Activated T-cell treated with anti-CD3 and anti-CD28 coated beads, Interleukin-2, amount 50 U/mL, for 1 hour (primary cell): ENCODE measurements around the gene CD27.
A peak's percentile ranks its signal among the peaks of the same experiment; 100 is the strongest.
"Not testable (repeated sequence)": the region's sequence is repeated elsewhere in the genome, so short reads cannot be mapped to it uniquely, and the experiment has no call there.

Source experiments
- DNase-seq: peaks from one replicate; pipeline ENCODE4 v3.0.0-alpha.2; 2020

Gene CD27

DNA sequence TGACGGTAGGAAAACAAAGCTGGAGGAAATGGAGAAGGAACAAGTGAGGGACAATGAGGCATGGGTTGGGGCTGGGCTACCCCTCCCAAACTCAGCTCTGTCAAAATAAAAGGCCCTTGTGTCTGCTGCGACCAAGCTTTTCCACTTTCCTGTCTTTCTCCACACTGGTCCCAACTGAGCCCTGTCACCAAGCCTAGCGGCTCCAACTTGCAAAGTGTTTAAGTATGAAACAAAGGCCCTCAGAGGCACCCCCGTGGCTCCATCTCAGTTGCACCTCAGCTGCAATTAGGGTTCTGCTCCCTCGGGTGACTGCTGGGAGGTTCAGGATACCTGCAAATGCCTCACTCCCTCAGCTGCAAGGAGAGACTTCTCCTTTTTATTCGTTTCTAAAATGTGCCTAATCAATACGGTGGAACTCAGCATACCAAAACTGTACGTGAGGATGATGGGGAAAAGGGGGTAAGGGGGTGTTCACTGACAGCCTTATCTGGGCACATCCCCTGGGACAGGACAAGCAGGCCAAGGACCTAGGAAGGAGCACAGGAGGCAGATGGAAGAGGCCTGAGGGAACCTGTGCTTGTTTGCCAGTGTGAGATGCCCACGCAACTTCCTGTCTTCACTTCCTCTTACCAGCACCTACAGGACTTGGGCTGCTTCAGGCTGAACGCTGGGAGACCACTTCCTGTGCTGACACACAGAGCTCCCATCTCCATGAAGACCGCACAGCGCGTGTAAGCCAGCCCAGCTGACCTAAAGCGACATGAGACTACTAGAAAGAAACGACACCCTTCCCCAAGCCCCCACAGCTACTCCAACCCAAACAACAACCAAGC lies 16.9 kb downstream of the CD27 start:
- DNase-seq, result peak; percentile 75

DNA sequence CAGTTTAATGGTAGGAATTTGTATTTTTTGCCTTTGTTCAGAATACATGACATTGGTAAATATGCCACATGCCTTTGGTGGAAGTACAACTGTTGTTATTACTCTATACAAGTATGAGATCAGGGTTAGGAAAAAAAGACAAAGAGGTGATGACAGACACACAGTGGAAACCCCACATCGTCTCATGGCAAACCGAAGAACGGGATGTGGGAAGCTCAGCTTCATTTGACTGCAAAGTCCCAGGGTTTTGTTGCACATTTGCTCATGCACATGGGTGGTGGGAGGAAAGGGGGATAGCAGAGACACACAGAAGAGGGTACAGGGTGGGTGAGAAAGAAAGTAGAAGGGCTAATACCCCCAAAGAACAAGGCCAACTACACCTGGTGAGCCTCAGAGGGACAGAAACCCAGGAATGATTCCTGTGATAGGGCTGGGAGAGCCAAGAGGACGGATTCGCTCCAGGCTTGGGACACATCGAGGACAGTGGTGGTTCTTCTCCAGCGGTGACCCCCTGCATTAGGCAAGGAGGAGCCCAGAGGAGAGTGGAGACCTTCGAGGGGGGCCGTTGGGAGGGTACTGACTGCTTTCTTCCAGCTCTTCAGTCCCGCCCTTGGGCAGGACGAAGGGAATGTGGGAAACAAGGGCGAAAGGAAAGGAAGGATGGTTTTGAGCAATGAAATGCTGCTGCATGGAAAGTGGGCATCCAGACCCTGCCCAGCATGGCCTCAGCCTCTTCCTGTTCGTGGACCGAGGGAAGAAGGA lies 17.7 kb downstream of the CD27 start:
- DNase-seq, result no peak

DNA sequence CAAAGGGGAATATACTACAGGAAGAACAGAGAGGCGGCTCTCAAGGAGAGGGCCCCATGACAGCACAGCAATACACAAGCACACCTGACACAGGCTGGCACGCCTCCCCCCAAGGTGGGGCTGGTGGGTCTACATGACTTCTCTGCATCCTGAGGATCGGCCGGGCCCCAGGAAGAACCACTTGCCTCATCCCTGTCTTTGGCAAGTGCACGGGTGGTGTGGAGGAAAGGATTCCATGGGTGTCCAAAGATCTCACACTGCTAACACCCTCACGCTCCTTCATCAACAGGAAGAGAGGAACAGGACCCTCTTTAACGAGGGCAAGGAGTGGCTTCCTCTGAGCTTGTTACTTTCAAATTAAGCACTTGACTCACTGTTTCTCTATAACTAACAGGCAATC lies 18.5 kb downstream of the CD27 start:
- peak; percentile 50 for DNase-seq

DNA sequence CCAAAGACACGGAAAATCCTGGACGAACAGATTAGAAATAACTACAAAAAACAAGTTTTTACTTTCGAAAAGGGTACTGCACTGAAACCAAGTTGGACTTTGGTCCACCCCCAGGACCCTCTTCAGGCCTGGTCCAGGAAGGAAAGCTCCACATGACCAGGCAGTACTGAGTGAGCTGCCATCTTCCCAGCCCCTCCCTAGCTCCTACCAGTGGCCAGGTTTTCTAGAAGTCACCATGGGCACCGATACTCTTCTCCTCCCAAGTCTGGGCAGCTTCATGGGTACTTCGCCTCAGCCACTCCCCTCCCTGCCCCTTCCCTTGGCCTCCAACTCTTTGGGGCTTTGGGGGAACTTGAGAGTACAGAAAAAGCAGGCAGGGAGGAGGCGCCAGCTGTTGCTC lies 19.1 kb downstream of the CD27 start:
- DNase-seq, result no peak

DNA sequence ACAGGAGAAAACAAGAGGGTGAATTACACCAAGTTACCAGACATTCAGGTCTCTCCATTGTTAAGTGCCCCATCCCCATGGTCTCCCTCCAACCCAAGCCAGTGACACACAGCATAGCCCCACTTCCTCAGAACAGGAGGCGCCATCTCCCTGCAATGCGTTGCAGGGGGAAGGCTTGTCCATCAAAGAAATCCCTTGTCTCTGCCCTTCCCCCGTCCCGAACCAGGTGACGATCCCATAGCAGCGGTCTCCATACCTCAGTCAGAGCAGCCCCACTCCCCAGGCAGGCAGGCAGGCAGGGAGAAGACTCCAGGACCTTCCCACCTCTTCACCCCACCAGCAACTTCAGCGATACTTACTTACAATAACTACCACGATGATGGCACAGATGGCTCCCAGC lies 19.8 kb downstream of the CD27 start:
- no peak for DNase-seq

DNA sequence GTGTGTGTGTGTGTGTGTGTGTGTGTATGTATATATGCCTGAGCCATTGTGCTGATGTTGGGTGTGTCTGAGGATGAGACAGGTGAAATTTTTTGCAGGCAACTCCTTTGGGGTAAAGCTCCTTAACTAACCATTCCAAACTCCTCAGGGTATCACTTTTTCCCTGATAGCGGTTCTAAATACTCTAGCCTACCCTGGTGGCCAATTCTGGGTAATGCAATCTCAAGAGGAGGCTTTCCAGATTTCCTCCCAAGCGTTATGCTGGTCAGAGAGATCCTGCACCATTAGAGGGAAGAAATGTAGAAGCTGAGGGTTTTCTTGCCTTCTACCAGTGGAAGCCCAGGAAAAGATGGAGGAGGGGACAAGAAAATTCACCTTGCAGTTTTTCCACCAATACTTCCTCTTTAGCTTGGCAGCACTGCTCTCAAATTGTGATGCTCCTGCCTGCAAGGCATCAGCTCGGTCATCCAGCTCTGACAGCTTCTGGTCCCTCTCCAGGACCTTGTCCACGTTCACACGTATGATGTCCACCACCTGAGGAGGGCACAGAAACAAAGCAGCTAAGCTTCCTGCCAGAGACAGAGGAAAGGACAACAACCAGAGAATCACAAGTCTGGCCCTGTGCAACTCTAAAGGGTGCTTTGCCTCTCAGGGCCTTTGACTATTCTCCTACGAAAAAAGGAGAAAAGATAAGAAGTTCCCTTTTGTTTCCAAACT lies 20.9 kb downstream of the CD27 start:
- no peak for DNase-seq

DNA sequence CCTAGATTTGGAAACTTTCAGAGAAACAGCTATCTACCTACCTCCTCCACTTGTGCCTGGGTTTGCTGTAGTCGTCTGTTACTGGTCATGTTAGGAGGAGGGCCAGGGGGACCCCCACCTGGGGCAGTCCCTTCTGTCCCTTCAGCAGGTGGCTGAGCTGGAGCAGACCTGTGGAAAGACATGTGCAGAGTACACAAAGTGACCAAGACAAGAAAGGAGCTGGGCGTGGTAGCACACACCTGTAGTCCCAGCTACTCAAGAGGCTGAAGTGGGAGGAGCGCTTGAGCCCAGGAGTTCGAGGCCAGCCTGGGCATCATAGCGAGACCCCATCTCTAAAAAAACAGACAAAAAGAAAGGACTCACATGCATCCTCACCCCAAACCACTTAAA lies 21.4 kb downstream of the CD27 start:
- DNase-seq, result no peak

DNA sequence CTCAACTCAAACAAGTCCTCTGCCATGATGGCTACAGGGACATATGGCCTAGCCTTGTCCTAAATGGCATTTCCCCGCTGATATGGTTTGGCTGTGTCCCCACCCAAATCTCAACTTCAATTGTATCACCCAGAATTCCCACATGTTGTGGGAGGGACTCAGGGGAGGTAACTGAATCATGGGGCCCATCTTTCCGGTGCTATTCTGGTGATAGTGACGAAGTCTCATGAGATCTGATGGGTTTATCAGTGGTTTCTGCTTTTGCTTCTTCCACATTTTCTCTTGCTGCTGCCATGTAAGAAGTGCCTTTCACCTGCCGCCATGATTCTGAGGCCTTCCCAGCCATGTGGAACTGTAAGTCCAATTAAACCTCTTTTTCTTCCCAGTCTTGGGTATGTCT lies 22.0 kb downstream of the CD27 start:
- not testable (repeated sequence) for DNase-seq

DNA sequence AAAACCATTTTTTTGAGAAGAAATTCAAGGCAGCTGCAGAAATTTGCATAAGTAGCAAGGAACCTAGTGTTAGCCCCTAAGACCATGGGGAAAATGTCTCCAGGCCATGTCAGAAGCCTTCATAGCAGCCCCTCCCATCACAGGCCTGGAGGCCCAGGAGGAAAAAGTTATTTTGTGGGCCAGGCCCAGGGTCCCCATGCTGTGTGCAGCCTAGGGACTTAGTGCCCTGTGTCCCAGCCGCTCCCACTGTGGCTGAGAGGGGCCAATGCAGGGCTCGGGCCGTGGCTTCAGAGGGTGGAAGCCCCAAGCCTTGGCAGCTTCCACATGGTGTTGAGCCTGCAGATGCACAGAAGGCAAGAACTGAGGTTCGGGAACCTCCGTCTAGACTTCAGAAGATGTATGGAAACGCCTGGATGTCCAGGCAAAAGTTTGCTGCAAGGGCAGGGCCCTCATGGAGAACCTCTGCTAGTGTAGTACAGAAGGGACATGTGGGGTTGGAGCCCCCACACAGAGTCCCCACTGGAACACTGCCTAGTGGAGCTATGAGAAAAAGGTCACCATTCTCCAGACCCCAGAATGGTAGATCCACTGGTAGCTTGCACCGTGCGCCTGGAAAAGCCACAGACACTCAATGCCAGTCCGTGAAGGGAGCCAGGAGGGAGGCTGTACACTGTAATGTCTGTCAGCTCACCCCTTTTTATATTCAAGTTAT lies 23.0 kb downstream of the CD27 start:
- not testable (repeated sequence) for DNase-seq

DNA sequence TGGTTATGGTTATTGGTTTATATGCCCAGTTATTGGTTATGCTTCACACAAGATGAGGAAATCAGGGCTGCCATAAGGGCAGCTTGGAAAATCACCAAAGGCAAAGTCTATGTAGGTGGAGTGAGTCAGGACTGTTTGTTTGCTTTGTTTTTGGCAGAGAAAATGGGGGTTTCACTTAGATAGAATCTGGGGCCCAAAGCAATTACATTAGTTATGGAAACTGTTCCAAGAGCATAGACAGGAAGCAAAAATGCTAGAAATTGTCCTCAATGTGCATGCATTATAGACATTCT lies 23.5 kb downstream of the CD27 start:
- no peak for DNase-seq

DNA sequence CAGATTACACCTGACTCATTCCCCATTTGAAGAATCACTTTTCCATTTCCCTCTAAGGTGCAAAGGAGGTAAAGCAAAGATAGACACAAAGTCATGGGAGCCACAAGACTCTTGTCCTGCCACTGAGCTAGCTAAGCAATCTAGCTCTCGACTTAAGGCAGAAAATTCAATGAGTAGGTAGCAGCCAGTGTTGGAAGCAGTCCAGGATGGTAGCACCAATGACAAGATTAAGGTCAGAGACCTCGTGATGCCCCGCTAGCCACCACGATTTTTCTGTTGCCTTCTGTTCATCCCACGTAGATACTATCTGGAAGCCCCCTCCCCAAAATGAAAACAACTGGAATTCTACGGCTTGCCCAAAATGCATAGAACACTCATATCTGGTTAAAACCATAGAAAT lies 24.3 kb downstream of the CD27 start:
- DNase-seq, result no peak

DNA sequence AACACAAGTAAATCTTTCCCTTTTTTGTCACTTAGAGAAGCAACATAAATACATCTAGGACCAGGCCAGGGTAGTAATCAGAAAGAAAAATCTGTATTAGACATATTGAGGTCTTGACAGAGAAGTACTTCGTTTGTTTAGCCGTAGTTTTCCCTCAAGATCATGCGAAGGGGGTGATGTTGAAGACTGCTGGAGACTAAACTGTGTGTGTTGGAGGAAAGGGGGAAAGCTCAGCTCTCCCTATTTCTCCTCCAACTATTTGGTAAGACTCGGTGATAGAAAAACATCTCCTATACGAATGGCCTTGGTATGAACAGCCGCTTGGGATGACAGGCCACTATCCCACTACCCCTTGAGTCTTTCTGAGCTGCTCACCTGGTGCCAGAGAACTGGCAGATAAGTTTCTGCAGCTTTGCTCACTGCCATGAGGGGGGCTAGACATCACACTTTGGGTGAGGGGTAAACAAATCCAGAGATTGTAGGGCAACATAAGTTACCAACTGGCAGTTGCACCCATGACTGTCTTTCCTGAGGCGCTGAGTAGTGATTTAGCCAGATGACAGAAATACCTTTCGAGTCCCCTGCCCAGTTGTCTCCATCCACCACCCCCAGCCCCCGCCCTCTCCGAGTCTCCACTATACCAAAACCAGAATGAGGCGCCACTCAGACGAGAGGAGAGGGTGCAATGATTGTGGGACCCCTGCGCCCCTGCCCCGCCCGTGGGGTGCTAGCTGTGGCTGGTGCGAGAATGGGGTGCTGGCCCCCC lies 25.0 kb downstream of the CD27 start:
- DNase-seq, result no peak

DNA sequence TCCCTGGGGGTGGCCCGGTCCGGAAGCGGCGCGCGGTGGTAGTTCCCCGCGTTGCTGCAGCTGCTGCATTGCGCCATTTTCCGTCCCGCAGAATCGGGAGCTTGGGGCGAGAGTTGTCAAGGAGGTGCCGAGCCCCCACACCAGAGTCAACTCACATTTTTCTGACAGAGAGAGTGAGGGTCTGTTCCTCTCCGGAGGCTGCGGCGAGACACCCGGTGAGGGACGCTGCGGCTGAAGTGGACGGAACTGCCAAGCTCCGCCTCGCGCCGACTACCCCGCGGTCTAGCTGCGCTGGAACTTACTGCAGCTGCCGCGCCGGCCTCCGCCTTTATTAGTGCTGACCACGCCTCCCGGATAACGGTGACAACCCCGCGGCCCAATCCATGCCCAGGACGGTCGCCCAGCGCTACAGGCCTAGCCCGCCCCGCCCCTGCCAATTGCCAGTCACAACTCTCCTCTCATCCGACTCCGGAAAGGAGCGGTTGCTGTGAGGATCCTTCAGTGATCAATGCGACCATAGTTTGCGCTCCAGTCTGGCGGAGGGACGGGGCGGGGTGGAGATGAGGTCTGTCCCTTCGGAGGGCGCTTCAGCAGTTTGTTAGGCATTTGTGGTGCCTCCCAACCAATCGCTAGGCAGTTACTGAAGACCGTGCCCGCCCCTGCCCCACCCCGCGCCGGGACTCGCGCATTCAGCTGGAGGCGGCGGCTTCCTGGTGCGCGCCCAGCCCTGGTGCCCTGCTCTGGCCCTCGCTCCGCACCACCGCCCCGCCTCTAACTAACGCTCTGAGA lies 25.8 kb downstream of the CD27 start, which contains the start of gene VAMP1:
VAMP1 (minus strand) TSS at position 303 of the 789 bp plus-strand sequence; CDS start at position 157, 146 bp downstream.
- peak; percentile 96 for DNase-seq

DNA sequence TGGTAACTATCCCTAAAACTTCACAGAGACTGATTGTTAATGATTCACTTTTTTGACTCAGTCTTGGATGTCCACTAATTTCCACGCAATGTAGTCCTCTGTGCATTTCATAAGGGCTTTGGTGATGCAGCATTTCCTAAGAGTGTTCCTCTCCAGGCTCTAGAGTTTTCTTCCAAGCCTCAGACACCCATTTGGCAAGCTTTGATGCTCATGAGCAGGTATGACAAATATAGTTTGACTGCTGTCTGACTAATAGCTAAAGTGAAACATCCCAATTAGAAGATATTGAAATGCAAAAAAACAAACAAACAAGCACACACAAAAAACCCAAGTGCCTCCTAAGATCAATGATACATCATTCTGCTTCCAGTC lies 27.2 kb downstream of the CD27 start:
- no peak for DNase-seq

DNA sequence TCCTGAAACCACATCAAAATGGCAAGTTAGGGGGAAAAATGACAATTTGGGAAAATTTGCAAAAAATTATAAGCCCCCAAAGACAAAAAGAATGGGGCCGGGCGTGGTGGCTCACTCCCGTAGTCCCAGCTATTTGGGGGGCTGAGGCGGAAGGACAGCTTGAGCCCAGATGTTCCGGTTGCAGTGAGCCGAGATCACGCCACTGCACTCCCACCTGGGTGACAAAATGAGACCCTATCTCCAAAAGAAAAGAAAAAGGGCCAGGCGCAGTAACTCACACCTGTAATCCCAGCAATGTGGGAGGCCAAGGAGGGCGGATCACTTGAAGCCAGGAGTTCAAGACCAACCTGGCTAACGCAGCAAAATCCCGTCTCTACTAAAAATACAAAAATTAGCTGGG lies 27.7 kb downstream of the CD27 start:
- no peak for DNase-seq

DNA sequence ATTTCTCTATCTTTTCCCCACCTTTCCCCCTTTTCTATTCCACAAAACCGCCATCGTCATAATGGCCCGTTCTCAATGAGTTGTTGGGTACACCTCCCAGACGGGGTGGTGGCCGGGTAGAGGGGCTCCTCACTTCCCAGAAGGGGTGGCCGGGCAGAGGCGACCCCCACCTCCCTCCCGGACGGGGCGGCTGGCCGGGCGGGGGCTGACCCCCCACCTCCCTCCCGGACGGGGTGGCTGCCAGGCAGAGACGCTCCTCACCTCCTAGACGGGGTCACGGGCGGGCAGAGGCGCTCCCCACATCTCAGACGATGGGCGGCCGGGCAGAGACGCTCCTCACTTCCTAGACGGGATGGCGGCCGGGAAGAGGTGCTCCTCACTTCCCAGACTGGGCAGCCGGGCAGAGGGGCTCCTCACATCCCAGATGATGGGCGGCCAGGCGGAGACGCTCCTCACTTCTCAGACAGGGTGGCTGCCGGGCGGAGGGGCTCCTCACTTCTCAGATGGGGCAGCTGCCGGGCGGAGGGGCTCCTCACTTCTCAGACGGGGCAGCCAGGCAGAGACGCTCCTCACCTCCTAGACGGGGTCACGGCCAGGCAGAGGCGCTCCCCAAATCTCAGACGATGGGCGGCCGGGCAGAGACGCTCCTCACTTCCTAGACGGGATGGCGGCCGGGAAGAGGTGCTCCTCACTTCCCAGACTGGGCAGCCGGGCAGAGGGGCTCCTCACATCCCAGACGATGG lies 30.6 kb downstream of the CD27 start:
- DNase-seq, result not testable (repeated sequence)

DNA sequence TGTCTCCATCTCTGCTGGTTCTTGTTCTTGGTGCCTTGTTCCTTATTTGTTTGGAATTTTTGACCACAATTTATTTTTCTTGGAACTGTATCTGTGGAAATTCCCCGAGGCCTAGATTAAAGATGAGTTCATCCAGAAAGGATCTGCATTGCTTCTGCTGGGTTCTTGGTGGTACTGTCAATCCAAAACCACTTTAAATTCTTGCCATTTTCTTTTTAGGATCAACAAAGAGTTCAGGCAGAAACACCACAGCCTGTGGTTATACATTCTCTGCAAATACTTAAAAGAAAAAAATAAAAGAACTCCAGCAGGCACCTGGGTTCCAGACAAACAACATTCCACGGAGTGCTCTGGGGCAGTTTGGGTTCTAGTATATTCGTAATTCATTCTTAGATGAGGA lies 31.7 kb downstream of the CD27 start:
- DNase-seq, result no peak

DNA sequence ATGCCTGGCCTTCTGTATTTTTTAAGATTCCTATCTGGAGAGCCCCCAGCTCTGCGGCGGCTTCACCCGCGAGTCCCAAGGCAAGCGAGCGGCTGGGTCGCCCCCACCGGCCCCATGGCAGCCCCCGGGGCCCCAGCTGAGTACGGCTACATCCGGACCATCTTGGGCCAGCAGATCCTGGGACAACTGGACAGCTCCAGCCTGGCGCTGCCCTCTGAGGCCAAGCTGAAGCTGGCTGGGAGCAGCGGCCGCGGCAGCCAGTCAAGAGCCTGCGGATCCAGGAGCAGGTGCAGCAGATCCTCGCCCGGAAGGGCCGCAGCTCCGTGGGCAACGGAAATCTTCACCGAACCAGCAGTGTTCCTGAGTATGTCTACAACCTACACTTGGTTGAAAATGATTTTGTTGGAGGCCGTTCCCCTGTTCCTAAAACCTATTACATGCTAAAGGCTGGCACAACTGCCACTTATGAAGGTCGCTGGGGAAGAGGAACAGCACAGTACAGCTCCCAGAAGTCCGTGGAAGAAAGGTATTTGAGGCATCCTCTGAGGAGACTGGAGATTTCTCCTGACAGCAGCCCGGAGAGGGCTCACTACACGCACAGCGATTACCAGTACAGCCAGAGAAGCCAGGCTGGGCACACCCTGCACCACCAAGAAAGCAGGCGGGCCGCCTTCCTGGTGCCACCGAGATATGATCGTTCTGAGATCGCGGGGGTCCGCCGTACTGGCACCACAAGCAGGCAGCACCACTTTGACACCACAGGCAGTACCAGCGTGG lies 33.0 kb downstream of the CD27 start:
- DNase-seq, result not testable (repeated sequence)

DNA sequence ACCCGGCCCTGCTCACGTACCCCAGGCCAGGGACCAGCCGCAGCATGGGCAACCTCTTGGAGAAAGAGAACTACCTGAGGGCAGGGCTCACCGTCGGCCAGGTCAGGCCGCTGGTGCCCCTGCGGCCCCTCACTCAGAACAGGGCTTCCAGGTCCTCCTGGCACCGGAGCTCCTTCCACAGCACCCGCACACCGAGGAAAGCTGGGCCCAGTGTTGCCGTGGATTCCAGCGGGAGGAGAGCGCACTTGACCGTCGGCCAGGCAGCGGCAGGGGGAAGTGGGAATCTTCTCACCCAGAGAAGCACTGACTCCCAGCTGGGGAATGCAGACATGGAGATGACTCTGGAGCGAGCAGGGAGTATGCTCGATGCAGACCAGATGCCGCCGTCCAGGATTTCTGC lies 33.7 kb downstream of the CD27 start:
- no peak for DNase-seq

DNA sequence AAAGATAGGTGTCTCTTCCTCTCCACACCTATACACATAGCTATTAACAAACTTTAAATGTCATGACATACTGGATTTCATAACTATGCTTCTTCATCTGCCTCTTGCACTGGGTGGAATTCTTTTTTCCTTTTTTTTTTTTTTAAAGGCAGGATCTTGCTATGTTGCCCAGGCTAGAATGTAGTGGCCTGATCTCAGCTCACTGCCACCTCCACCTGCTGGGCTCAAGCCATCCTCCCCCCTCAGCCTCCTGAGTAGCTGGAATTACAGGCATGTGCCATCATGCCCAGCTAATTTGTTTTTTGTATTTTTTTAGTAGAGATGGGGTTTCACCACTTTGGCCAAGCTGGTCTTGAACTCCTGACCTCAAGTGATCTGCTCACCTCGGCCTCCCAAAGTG lies 43.5 kb downstream of the CD27 start:
- DNase-seq, result no peak
